Stimulated activated CD8-positive, alpha-beta memory T cell treated with anti-CD3 and anti-CD28 coated beads, Interleukin-4, amount 100 ng/mL, for 24 hours (primary cell): ENCODE measurements around the gene LRIG1.

Source experiments
- DNase-seq: peaks from one replicate; pipeline ENCODE4 v3.0.0-alpha.2; 2020; ENCODE audit warnings: low read depth

Gene LRIG1

GRCh38 chr3:66416556-66417304, 84.1 kb downstream of the LRIG1 start:
- no peak for DNase-seq

GRCh38 chr3:66415867-66416428, 84.9 kb downstream of the LRIG1 start:
- no peak for DNase-seq

- no peak for DNase-seq
Observed at GRCh38 chr3:66414846-66415245, 86.0 kb downstream of the LRIG1 start.

- no peak for DNase-seq
Observed at GRCh38 chr3:66413151-66413751, 87.6 kb downstream of the LRIG1 start.

- no peak for DNase-seq
Observed at GRCh38 chr3:66411961-66412887, 88.6 kb downstream of the LRIG1 start.

GRCh38 chr3:66411474-66411873, 89.3 kb downstream of the LRIG1 start:
- DNase-seq: no peak

- no peak for DNase-seq
Observed at GRCh38 chr3:66410976-66411375, 89.8 kb downstream of the LRIG1 start.

GRCh38 chr3:66409771-66410754, 90.8 kb downstream of the LRIG1 start:
- DNase-seq: no peak

GRCh38 chr3:66407611-66408218, 93.1 kb downstream of the LRIG1 start:
- peak; percentile 63 for DNase-seq

GRCh38 chr3:66406831-66407610, 93.8 kb downstream of the LRIG1 start:
- DNase-seq: no peak

- DNase-seq: no peak
Observed at GRCh38 chr3:66406163-66406562, 94.7 kb downstream of the LRIG1 start.

GRCh38 chr3:66405701-66406091, 95.1 kb downstream of the LRIG1 start:
- no peak for DNase-seq

- DNase-seq: no peak
Observed at GRCh38 chr3:66404903-66405700, 95.7 kb downstream of the LRIG1 start.

GRCh38 chr3:66404197-66404596, 96.6 kb downstream of the LRIG1 start:
- DNase-seq: no peak

GRCh38 chr3:66403323-66403990, 97.4 kb downstream of the LRIG1 start:
- no peak for DNase-seq

- DNase-seq: no peak
Observed at GRCh38 chr3:66402596-66403290, 98.1 kb downstream of the LRIG1 start.

- DNase-seq: no peak
Observed at GRCh38 chr3:66401675-66402491, 98.9 kb downstream of the LRIG1 start.
